HepG2 (cell line): ENCODE measurements around the gene TUT1. TPM values are rescaled to one million over a fixed set of nuclear protein-coding genes. Genes with fewer than 3 reads are reported as not detected.

Source experiments
- HDAC1 ChIP-seq: sonication (generic); formaldehyde crosslinking; IDR thresholded peaks from 2 replicates; pipeline ENCODE4 v1.5.1; 2020; ENCODE audit warnings: mild to moderate bottlenecking, missing genetic modification reagents
- HOXA7 ChIP-seq: sonication (generic); formaldehyde crosslinking; IDR thresholded peaks from 2 replicates; pipeline ENCODE4 v1.8.1; 2022; ENCODE audit warnings: mild to moderate bottlenecking, missing genetic modification reagents, moderate library complexity
- KLF11 ChIP-seq: IDR thresholded peaks from 2 replicates; pipeline ENCODE4 v1.6.1; 2016; ENCODE audit warnings: missing compliant biosample characterization
- SOX5 ChIP-seq: IDR thresholded peaks from 2 replicates; pipeline ENCODE4 v1.6.1; 2016; ENCODE audit warnings: borderline replicate concordance
- SPEN ChIP-seq: sonication (generic); formaldehyde crosslinking; IDR thresholded peaks from 2 replicates; pipeline ENCODE4 v1.5.1; 2020; ENCODE audit warnings: low read depth, mild to moderate bottlenecking, missing genetic modification reagents
- THYN1 ChIP-seq: sonication (generic); formaldehyde crosslinking; IDR thresholded peaks from 2 replicates; pipeline ENCODE4 v1.8.1; 2023; ENCODE audit warnings: low read depth, mild to moderate bottlenecking, moderate library complexity, missing genetic modification reagents, borderline replicate concordance
- ZC3H13 ChIP-seq: sonication (generic); formaldehyde crosslinking; IDR thresholded peaks from 2 replicates; pipeline ENCODE4 v1.8.1; 2023; ENCODE audit warnings: mild to moderate bottlenecking, missing genetic modification reagents, moderate library complexity
- ZNF383 ChIP-seq: sonication (generic); formaldehyde crosslinking; IDR thresholded peaks from 2 replicates; pipeline ENCODE4 v1.4.0; 2020; ENCODE audit warnings: missing genetic modification reagents, mild to moderate bottlenecking, borderline replicate concordance
- ZNF501 ChIP-seq: sonication (generic); formaldehyde crosslinking; IDR thresholded peaks from 2 replicates; pipeline ENCODE4 v1.5.1; 2020; ENCODE audit warnings: mild to moderate bottlenecking, moderate library complexity, missing genetic modification reagents
- ZNF746 ChIP-seq: sonication (generic); formaldehyde crosslinking; IDR thresholded peaks from 2 replicates; pipeline ENCODE4 v1.8.0; 2022; ENCODE audit warnings: mild to moderate bottlenecking, missing genetic modification reagents
- polyA plus RNA-seq, 8 experiments: library from polyadenylated mRNA; depleted of rRNA in 3 of 8; stranded (reverse) in 7 of 8; unstranded in 1 of 8; fragments of >200 nt; fragmentation: Illumina TruSeq in 4 of 8; extraction: Trizol in 4 of 8; gene quantifications; 2 replicates each; pipeline versions ENCODE4 v1.2.1 to v1.2.3, GENCODE V29; 2011 to 2016; ENCODE audit warnings: low read depth in 4 of 8, missing spikeins in 1 of 8, mixed read lengths in 1 of 8; ENCODE audit not compliant: insufficient read depth in 1 of 8
- total RNA-seq, 5 experiments: library from RNA; depleted of rRNA; stranded (reverse); fragments of >200 nt; fragmentation: Illumina TruSeq; extraction: Trizol; gene quantifications; 2 replicates each; pipeline ENCODE4 v1.2.3, GENCODE V29; 2016; ENCODE audit warnings: low read depth in 1 of 5
- TF ChIP-seq, protein P1 (sequence below): sonication (generic); formaldehyde crosslinking; IDR thresholded peaks from 2 replicates; pipeline ENCODE4 v1.4.0; 2020; ENCODE audit warnings: low read depth, missing genetic modification reagents
- TF ChIP-seq, protein P2 (sequence below): sonication (generic); formaldehyde crosslinking; IDR thresholded peaks from 2 replicates; pipeline ENCODE4 v1.9.0; 2022; ENCODE audit warnings: low read depth, missing genetic modification reagents
- TF ChIP-seq, protein P3 (sequence below): sonication (generic); formaldehyde crosslinking; IDR thresholded peaks from 2 replicates; pipeline ENCODE4 v1.4.0; 2020; ENCODE audit warnings: missing genetic modification reagents
- TF ChIP-seq, protein P4 (sequence below): sonication (generic); formaldehyde crosslinking; IDR thresholded peaks from 2 replicates; pipeline ENCODE4 v1.9.0; 2021; ENCODE audit warnings: missing genetic modification reagents, borderline replicate concordance
- TF ChIP-seq, protein P5 (sequence below): sonication (generic); formaldehyde crosslinking; IDR thresholded peaks from 2 replicates; pipeline ENCODE4 v1.5.0; 2020; ENCODE audit warnings: mild to moderate bottlenecking, missing genetic modification reagents

The TUT1 gene
- total and polyA plus RNA-seq, 2 of the 13 experiments (the other 11 are each of a cell fraction or from before 2014, with no cell fraction given) = 9.7 to 14.3 TPM

DNA sequence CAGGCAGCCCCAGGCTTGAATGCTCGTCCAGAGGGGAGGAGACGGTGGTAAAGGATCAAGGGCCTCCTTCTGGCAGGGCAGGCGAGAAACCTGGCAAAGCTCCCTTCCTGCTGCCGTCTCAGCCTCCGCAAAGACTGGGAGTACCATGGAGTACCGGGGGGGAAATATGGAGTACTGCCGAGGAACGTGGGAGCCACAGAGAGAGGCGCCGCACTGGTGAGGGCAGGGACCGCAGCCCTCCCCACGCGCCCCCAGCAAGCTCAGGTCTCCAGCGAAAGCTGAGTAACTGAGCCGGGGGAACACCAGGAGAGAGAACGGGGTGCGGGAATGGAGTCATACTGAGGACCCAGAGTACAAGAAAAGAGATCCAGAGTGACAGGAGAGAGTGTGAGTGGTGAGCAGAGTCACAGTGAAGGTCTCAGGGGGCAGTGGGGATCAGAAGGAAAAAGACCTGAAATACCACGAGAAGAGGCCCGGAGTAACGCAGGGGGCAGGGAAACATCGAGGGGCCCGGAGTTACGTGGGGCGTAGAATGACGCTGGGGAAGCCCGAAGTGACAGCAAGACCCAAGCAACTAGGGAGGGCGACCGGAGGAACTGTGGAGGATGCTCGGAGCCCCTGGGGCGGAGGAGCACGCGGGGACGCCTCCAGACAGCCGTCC is 20.5 kb upstream of the TUT1 start (continued):
- TF ChIP-seq, protein P1, sequence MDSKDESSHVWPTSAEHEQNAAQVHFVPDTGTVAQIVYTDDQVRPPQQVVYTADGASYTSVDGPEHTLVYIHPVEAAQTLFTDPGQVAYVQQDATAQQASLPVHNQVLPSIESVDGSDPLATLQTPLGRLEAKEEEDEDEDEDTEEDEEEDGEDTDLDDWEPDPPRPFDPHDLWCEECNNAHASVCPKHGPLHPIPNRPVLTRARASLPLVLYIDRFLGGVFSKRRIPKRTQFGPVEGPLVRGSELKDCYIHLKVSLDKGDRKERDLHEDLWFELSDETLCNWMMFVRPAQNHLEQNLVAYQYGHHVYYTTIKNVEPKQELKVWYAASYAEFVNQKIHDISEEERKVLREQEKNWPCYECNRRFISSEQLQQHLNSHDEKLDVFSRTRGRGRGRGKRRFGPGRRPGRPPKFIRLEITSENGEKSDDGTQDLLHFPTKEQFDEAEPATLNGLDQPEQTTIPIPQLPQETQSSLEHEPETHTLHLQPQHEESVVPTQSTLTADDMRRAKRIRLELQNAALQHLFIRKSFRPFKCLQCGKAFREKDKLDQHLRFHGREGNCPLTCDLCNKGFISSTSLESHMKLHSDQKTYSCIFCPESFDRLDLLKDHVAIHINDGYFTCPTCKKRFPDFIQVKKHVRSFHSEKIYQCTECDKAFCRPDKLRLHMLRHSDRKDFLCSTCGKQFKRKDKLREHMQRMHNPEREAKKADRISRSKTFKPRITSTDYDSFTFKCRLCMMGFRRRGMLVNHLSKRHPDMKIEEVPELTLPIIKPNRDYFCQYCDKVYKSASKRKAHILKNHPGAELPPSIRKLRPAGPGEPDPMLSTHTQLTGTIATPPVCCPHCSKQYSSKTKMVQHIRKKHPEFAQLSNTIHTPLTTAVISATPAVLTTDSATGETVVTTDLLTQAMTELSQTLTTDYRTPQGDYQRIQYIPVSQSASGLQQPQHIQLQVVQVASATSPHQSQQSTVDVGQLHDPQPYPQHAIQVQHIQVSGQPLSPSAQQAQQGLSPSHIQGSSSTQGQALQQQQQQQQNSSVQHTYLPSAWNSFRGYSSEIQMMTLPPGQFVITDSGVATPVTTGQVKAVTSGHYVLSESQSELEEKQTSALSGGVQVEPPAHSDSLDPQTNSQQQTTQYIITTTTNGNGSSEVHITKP (CRISPR knock-in tag) = 0 out of 2 replicates have a peak, but pooled peaks have one; percentile 20
- TF ChIP-seq, protein P2, sequence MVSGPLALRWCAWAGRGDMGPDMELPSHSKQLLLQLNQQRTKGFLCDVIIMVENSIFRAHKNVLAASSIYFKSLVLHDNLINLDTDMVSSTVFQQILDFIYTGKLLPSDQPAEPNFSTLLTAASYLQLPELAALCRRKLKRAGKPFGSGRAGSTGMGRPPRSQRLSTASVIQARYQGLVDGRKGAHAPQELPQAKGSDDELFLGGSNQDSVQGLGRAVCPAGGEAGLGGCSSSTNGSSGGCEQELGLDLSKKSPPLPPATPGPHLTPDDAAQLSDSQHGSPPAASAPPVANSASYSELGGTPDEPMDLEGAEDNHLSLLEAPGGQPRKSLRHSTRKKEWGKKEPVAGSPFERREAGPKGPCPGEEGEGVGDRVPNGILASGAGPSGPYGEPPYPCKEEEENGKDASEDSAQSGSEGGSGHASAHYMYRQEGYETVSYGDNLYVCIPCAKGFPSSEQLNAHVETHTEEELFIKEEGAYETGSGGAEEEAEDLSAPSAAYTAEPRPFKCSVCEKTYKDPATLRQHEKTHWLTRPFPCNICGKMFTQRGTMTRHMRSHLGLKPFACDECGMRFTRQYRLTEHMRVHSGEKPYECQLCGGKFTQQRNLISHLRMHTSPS (CRISPR knock-in tag) = no peak
- TF ChIP-seq ZNF746 (no peak), ZC3H13 (0 out of 2 replicates have a peak, but pooled peaks have one; percentile 10), ZNF501 (0 out of 2 replicates have a peak, but pooled peaks have one; percentile 17), KLF11 (0 out of 2 replicates have a peak, but pooled peaks have one; percentile 33), SPEN (CRISPR knock-in tag) (0 out of 2 replicates have a peak, but pooled peaks have one; percentile 20), ZNF383 (CRISPR knock-in tag) (0 out of 2 replicates have a peak, but pooled peaks have one; percentile 65), HOXA7 (no peak), THYN1 (no peak), SOX5 (CRISPR knock-in tag) (0 out of 2 replicates have a peak, but pooled peaks have one; percentile 24), HDAC1 (CRISPR knock-in tag) (0 out of 2 replicates have a peak, but pooled peaks have one; percentile 30)
- TF ChIP-seq, protein P3, sequence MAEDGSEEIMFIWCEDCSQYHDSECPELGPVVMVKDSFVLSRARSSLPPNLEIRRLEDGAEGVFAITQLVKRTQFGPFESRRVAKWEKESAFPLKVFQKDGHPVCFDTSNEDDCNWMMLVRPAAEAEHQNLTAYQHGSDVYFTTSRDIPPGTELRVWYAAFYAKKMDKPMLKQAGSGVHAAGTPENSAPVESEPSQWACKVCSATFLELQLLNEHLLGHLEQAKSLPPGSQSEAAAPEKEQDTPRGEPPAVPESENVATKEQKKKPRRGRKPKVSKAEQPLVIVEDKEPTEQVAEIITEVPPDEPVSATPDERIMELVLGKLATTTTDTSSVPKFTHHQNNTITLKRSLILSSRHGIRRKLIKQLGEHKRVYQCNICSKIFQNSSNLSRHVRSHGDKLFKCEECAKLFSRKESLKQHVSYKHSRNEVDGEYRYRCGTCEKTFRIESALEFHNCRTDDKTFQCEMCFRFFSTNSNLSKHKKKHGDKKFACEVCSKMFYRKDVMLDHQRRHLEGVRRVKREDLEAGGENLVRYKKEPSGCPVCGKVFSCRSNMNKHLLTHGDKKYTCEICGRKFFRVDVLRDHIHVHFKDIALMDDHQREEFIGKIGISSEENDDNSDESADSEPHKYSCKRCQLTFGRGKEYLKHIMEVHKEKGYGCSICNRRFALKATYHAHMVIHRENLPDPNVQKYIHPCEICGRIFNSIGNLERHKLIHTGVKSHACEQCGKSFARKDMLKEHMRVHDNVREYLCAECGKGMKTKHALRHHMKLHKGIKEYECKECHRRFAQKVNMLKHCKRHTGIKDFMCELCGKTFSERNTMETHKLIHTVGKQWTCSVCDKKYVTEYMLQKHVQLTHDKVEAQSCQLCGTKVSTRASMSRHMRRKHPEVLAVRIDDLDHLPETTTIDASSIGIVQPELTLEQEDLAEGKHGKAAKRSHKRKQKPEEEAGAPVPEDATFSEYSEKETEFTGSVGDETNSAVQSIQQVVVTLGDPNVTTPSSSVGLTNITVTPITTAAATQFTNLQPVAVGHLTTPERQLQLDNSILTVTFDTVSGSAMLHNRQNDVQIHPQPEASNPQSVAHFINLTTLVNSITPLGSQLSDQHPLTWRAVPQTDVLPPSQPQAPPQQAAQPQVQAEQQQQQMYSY = peak; percentile 69
- TF ChIP-seq, protein P4, sequence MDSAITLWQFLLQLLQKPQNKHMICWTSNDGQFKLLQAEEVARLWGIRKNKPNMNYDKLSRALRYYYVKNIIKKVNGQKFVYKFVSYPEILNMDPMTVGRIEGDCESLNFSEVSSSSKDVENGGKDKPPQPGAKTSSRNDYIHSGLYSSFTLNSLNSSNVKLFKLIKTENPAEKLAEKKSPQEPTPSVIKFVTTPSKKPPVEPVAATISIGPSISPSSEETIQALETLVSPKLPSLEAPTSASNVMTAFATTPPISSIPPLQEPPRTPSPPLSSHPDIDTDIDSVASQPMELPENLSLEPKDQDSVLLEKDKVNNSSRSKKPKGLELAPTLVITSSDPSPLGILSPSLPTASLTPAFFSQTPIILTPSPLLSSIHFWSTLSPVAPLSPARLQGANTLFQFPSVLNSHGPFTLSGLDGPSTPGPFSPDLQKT = no peak
- TF ChIP-seq, protein P5, sequence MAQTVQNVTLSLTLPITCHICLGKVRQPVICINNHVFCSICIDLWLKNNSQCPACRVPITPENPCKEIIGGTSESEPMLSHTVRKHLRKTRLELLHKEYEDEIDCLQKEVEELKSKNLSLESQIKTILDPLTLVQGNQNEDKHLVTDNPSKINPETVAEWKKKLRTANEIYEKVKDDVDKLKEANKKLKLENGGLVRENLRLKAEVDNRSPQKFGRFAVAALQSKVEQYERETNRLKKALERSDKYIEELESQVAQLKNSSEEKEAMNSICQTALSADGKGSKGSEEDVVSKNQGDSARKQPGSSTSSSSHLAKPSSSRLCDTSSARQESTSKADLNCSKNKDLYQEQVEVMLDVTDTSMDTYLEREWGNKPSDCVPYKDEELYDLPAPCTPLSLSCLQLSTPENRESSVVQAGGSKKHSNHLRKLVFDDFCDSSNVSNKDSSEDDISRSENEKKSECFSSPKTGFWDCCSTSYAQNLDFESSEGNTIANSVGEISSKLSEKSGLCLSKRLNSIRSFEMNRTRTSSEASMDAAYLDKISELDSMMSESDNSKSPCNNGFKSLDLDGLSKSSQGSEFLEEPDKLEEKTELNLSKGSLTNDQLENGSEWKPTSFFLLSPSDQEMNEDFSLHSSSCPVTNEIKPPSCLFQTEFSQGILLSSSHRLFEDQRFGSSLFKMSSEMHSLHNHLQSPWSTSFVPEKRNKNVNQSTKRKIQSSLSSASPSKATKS (CRISPR knock-in tag) = no peak
